CD4-positive, alpha-beta memory T cell (primary cell): ENCODE measurements around the gene CHCHD4. TPM values are rescaled to one million over a fixed set of nuclear protein-coding genes. Genes with fewer than 3 reads are reported as not detected.
A peak's percentile ranks its signal among the peaks of the same experiment; 100 is the strongest.
"Not testable (repeated sequence)": the region's sequence is repeated elsewhere in the genome, so short reads cannot be mapped to it uniquely, and the experiment has no call there.

Experiments
- CTCF ChIA-PET: fragments of 350-600 bp; sonication (Branson Sonifier 250); formaldehyde crosslinking; loops from one replicate; lab custom pipeline; 2021; ENCODE audit warnings: inconsistent platforms; ENCODE audit not compliant: partially characterized antibody; lab: Charles Lee
- POLR2A ChIA-PET: fragments of 350-600 bp; sonication (Branson Sonifier 250); formaldehyde crosslinking; loops from one replicate; lab custom pipeline; 2021; ENCODE audit not compliant: partially characterized antibody; lab: Charles Lee
- DNase-seq, 5 donors: peaks; one replicate each; pipeline versions ENCODE4 v3.0.0 to v3.0.0-alpha.2; 2020 to 2022; ENCODE audit warnings: mixed read lengths in 1 of 5
- H3K27ac ChIP-seq: one replicate; pipeline ENCODE4 v1.7.0; 2013; ENCODE audit warnings: low read depth, low read length
- H3K27me3 ChIP-seq: 2 replicates; pipeline ENCODE4 v1.7.0; 2013; ENCODE audit warnings: mild to moderate bottlenecking, low read length, moderate library complexity; ENCODE audit not compliant: insufficient read depth
- H3K36me3 ChIP-seq: 2 replicates; pipeline ENCODE4 v1.7.0; 2013; ENCODE audit warnings: mild to moderate bottlenecking, low read length, moderate library complexity; ENCODE audit not compliant: insufficient read depth
- H3K4me1 ChIP-seq: 2 replicates; pipeline ENCODE4 v1.7.0; 2013; ENCODE audit warnings: mild to moderate bottlenecking, low read length, moderate library complexity; ENCODE audit not compliant: insufficient read depth
- H3K4me3 ChIP-seq, 2 donors: one replicate each; pipeline ENCODE4 v1.7.0; 2013; ENCODE audit warnings: low read length in 2 of 2, mild to moderate bottlenecking in 1 of 2
- H3K9me3 ChIP-seq, 2 donors: one replicate each; pipeline ENCODE4 v1.7.0; 2013; ENCODE audit warnings: low read length in 2 of 2, control low read depth in 1 of 2; ENCODE audit not compliant: control insufficient read depth in 1 of 2
- H3K27ac Mint-ChIP-seq, 7 donors: one replicate each; pipeline ENCODE4 v1.8.0; 2020 to 2021; ENCODE audit warnings: mixed read lengths in 7 of 7, mild to moderate bottlenecking in 6 of 7, inconsistent platforms in 3 of 7, moderate library complexity in 3 of 7
- H3K27me3 Mint-ChIP-seq, 2 donors: one replicate each; pipeline ENCODE4 v1.8.0; 2020 to 2021; ENCODE audit warnings: mixed read lengths in 2 of 2
- H3K36me3 Mint-ChIP-seq, 2 donors: one replicate each; pipeline ENCODE4 v1.8.0; 2020 to 2021; ENCODE audit warnings: mixed read lengths in 2 of 2, inconsistent platforms in 1 of 2, mild to moderate bottlenecking in 1 of 2
- H3K4me1 Mint-ChIP-seq, 4 donors: one replicate each; pipeline ENCODE4 v1.8.0; 2020 to 2021; ENCODE audit warnings: mixed read lengths in 4 of 4, mild to moderate bottlenecking in 1 of 4
- H3K4me3 Mint-ChIP-seq, 8 donors: one replicate each; pipeline ENCODE4 v1.8.0; 2020 to 2021; ENCODE audit warnings: mixed read lengths in 8 of 8, mild to moderate bottlenecking in 7 of 8, moderate library complexity in 6 of 8, inconsistent platforms in 3 of 8
- H3K9me3 Mint-ChIP-seq, 8 donors: one replicate each; pipeline ENCODE4 v1.8.0; 2020 to 2021; ENCODE audit warnings: mixed read lengths in 8 of 8, mild to moderate bottlenecking in 5 of 8, inconsistent platforms in 3 of 8, moderate library complexity in 1 of 8
- intact Hi-C: fragments of 100-400 bp; cut with micrococcal nuclease; formaldehyde crosslinking; loops from one replicate; pipeline ENCODE4 v1.15.1; 2023
- polyA plus RNA-seq, 2 donors: library from polyadenylated mRNA; unstranded; fragments of 300-500 nt; fragmentation: Illumina TruSeq; gene quantifications; one replicate each; pipeline ENCODE4 v1.2.3, GENCODE V29; 2021
- total RNA-seq, 2 experiments: library from RNA; stranded (reverse); gene quantifications; one replicate each; pipeline ENCODE4 v1.2.3, GENCODE V29; 2021

Gene CHCHD4
- total and polyA plus RNA-seq, 4 experiments from 2014 or later, result 7.5 to 17.5 (median 13.4) TPM

GRCh38 chr3:14119651-14120050 lies 5.0 kb downstream of the CHCHD4 start:
- H3K36me3 ChIP-seq, result peaks cover 21% of the 10 kb centered on the region
- H3K4me3 Mint-ChIP-seq, result no peak overlapping the region
- no peak overlapping the region for H3K27ac Mint-ChIP-seq
- peaks cover 27 to 33% of the 10 kb centered on the region in 2 donors for H3K36me3 Mint-ChIP-seq
- ChIA-PET POLR2A (interaction anchor here (1.8 to 11.8 kb wide), 2 partner anchors 25 to 56 kb away, joined by 4 to 270 read pairs; partner anchors contain the start of genes LSM3 and XPC), CTCF (interaction anchor here (1.0 to 3.2 kb wide), 2 partner anchors 34 to 84 kb away, joined by 3 to 17 read pairs; no protein-coding TSS in a partner anchor)
- H3K27me3 ChIP-seq, result no peaks in the 10 kb centered on the region
- DNase-seq, result no peak
- H3K27me3 Mint-ChIP-seq, result no peaks in the 10 kb centered on the region
- H3K4me3 ChIP-seq, result no peak overlapping the region
- H3K4me1 Mint-ChIP-seq, result peaks cover 12 to 29% (median 21%) of the 10 kb centered on the region in 4 donors
- no peak overlapping the region for H3K27ac ChIP-seq
- peaks cover 12% of the 10 kb centered on the region for H3K4me1 ChIP-seq
- no peaks in the 10 kb centered on the region for H3K9me3 ChIP-seq
- intact Hi-C loops, result loop anchor here (10.0 kb wide), 1 partner anchor 465 kb away; no protein-coding TSS in a partner anchor
- H3K9me3 Mint-ChIP-seq, result no peaks in the 10 kb centered on the region

- intact Hi-C loops, result no loop called here
- Histone ChIP-seq H3K4me1 (peaks cover 8% of the 10 kb centered on the region), H3K9me3 (no peaks in the 10 kb centered on the region), H3K4me3 (no peak overlapping the region), H3K36me3 (peaks cover 22% of the 10 kb centered on the region), H3K27ac (no peak overlapping the region), H3K27me3 (no peaks in the 10 kb centered on the region)
- Mint-ChIP-seq H3K9me3 (no peaks in the 10 kb centered on the region), H3K27ac (no peak overlapping the region), H3K27me3 (no peaks in the 10 kb centered on the region), H3K4me3 (no peak overlapping the region), H3K4me1 (peaks cover 10 to 24% (median 16%) of the 10 kb centered on the region in 4 donors), H3K36me3 (peaks cover 37 to 42% of the 10 kb centered on the region in 2 donors)
- ChIA-PET POLR2A (interaction anchor here (1.8 to 11.8 kb wide), 2 partner anchors 26 to 57 kb away, joined by 4 to 270 read pairs; partner anchors contain the start of genes LSM3 and XPC), CTCF (interaction anchor here (1.0 to 3.2 kb wide), 2 partner anchors 35 to 85 kb away, joined by 3 to 17 read pairs; no protein-coding TSS in a partner anchor)
- no peak for DNase-seq
Measured at GRCh38 chr3:14118400-14119381, 6.0 kb downstream of the CHCHD4 start.

- peaks cover 22% of the 10 kb centered on the region for H3K36me3 ChIP-seq
- H3K4me3 ChIP-seq, result no peak overlapping the region
- H3K9me3 ChIP-seq, result no peaks in the 10 kb centered on the region
- Mint-ChIP-seq H3K9me3 (no peaks in the 10 kb centered on the region), H3K4me1 (peaks cover 6 to 15% (median 7%) of the 10 kb centered on the region in 4 donors), H3K36me3 (peaks cover 45 to 51% of the 10 kb centered on the region in 2 donors), H3K4me3 (no peak overlapping the region), H3K27ac (peak overlapping the region in 3 of 7 donors; percentile 42 to 66 (median 55)), H3K27me3 (no peaks in the 10 kb centered on the region)
- DNase-seq, result no peak
- no peaks in the 10 kb centered on the region for H3K27me3 ChIP-seq
- H3K4me1 ChIP-seq, result no peaks in the 10 kb centered on the region
- POLR2A ChIA-PET, result interaction anchor here (1.3 to 11.8 kb wide), 3 partner anchors 27 to 61 kb away, joined by 4 to 270 read pairs (median 6); partner anchors contain the start of genes LSM3 and XPC
- CTCF ChIA-PET, result interaction anchor here (3.2 kb wide), 1 partner anchor 86 kb away, joined by 17 read pairs; no protein-coding TSS in a partner anchor
- intact Hi-C loops, result no loop called here
- H3K27ac ChIP-seq, result no peak overlapping the region
Measured at GRCh38 chr3:14117468-14118399, 6.9 kb downstream of the CHCHD4 start.

- intact Hi-C loops, result no loop called here
- Histone ChIP-seq H3K36me3 (peaks cover 20% of the 10 kb centered on the region), H3K27me3 (no peaks in the 10 kb centered on the region), H3K9me3 (no peaks in the 10 kb centered on the region), H3K4me3 (no peak overlapping the region), H3K4me1 (no peaks in the 10 kb centered on the region), H3K27ac (no peak overlapping the region)
- Mint-ChIP-seq H3K4me1 (no peaks in the 10 kb centered on the region), H3K27ac (no peak overlapping the region), H3K36me3 (peaks cover 46 to 47% of the 10 kb centered on the region in 2 donors), H3K27me3 (no peaks in the 10 kb centered on the region), H3K4me3 (no peak overlapping the region), H3K9me3 (no peaks in the 10 kb centered on the region)
- ChIA-PET CTCF (interaction anchor here (1.0 to 1.9 kb wide), 3 partner anchors 11 to 217 kb away, joined by 3 to 7 read pairs (median 4); partner anchors contain the start of genes CHCHD4 and TMEM43), POLR2A (interaction anchor here (0.6 to 2.2 kb wide), 2 partner anchors 11 to 832 kb away, joined by 3 to 7 read pairs; partner anchors contain the start of genes CHCHD4 and TMEM43)
- no peak for DNase-seq
Measured at GRCh38 chr3:14113965-14114635, 10.6 kb downstream of the CHCHD4 start.

GRCh38 chr3:14110699-14111098 lies 14.0 kb downstream of the CHCHD4 start:
- CTCF ChIA-PET, result interaction anchor here (1.2 to 1.3 kb wide), 2 partner anchors 14 to 93 kb away, joined by 3 read pairs; partner anchors contain the start of genes CHCHD4 and TMEM43
- Histone ChIP-seq H3K4me3 (no peak overlapping the region), H3K4me1 (no peaks in the 10 kb centered on the region), H3K36me3 (peaks cover 11% of the 10 kb centered on the region), H3K27me3 (no peaks in the 10 kb centered on the region), H3K27ac (no peak overlapping the region), H3K9me3 (no peaks in the 10 kb centered on the region)
- Mint-ChIP-seq H3K27ac (no peak overlapping the region), H3K9me3 (no peaks in the 10 kb centered on the region), H3K36me3 (peaks cover 40 to 42% of the 10 kb centered on the region in 2 donors), H3K4me1 (no peaks in the 10 kb centered on the region), H3K27me3 (no peaks in the 10 kb centered on the region), H3K4me3 (no peak overlapping the region)
- POLR2A ChIA-PET, result no interaction called here
- intact Hi-C loops, result no loop called here
- DNase-seq, result no peak

- H3K4me1 Mint-ChIP-seq, H3K27me3 ChIP-seq, H3K36me3 ChIP-seq, CTCF ChIA-PET, H3K4me1 ChIP-seq, H3K27me3 Mint-ChIP-seq, H3K27ac Mint-ChIP-seq, H3K4me3 Mint-ChIP-seq, POLR2A ChIA-PET, H3K27ac ChIP-seq, H3K4me3 ChIP-seq, DNase-seq, H3K9me3 ChIP-seq, H3K9me3 Mint-ChIP-seq, intact Hi-C loops: not testable (repeated sequence)
- H3K36me3 Mint-ChIP-seq, result peaks cover 31 to 38% of the 10 kb centered on the region in 2 donors
Measured at GRCh38 chr3:14109821-14110220, 14.8 kb downstream of the CHCHD4 start.
